Measurements from ENCODE around the gene TMEM184B.

The TMEM184B gene

DNA sequence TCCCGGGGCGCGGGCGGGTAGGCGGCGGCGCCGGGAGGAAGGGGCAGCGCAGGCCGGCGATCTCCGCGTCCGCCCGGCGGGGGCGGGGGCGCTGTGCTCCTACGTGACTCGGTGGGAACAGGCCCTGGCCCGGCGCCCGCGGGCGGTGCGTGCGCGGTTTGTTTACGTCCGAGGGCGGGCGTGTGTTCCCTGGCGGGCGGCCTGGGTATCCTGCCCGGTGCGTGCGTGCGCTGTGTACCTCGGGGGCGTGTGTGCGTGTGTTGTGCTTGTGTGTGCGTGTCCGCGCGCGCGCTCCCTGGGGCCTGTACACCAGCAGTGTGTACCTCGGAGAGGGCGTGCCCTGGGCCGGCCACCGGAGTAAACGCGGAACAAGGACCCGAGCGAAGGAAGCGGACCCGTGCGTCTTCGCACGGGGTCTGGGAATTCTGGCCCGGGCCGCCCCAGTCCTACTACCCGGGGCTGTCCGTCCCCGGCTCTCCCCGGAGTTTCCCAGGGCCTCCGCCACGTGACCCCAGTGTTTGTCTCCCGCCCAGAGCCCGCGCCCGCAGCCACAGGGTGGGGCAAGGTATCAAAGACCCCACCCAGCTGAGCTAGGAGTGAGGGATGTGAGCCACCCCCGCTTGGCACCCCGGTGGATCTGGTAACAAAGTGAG, 70.2 kb downstream of the TMEM184B start:
- peak overlapping the region; percentile 73 for H3K4me3 ChIP-seq (ENCODE audit: low read depth, low read length)
- TF ChIP-seq, protein P1, sequence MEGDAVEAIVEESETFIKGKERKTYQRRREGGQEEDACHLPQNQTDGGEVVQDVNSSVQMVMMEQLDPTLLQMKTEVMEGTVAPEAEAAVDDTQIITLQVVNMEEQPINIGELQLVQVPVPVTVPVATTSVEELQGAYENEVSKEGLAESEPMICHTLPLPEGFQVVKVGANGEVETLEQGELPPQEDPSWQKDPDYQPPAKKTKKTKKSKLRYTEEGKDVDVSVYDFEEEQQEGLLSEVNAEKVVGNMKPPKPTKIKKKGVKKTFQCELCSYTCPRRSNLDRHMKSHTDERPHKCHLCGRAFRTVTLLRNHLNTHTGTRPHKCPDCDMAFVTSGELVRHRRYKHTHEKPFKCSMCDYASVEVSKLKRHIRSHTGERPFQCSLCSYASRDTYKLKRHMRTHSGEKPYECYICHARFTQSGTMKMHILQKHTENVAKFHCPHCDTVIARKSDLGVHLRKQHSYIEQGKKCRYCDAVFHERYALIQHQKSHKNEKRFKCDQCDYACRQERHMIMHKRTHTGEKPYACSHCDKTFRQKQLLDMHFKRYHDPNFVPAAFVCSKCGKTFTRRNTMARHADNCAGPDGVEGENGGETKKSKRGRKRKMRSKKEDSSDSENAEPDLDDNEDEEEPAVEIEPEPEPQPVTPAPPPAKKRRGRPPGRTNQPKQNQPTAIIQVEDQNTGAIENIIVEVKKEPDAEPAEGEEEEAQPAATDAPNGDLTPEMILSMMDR (IDR thresholded peaks at IDR 0.05; ENCODE audit: borderline replicate concordance, insufficient read depth, low read depth, low read length), result 0 out of 2 replicates have a peak, but pooled peaks have one; percentile 15

DNA sequence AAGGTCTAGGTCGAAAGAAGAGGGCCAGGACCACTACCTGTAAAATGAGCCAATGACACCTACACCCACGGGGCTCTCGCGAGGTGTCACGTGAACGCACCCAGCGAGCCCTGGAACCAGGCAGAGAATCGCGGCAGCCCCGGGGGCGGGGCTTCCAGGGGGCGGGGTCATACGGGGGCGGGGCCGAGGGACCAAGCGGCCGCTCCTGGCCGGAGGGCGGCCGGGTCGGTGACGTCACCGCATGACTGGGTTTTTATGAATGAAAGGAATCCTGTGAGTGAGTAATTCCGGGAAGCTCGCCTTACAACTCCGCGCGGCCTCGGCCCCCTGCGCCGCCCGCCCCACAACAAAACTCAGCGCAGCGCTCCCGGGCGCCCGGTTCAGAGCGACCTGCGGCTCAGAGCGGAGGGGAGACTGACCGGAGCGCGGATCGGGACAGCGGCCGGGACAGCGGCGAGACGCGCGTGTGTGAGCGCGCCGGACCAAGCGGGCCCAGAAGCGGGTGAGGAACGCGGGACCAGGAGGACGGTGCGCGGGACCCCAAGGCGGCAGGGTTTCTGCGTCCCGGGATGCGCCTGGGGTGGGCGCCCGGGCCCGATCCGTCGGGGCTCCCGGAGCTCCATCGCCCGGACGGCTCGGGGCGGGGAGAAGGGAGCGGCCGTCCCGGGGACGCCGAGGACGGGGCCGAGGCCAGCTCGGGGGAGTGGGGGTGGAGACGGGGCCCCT, 70.9 kb downstream of the TMEM184B start, which contains the start of gene MAFF:
TSS of gene MAFF (plus strand) at position 284 of the 726 bp plus-strand sequence. CDS start 11,860 bp downstream, outside the sequence.
- TF ChIP-seq, protein P1 (IDR thresholded peaks at IDR 0.05; ENCODE audit: borderline replicate concordance, insufficient read depth, low read depth, low read length), result no peak
- H3K4me3 ChIP-seq (ENCODE audit: low read depth, low read length), result peak within 1 kb of the TSS; percentile 73

DNA sequence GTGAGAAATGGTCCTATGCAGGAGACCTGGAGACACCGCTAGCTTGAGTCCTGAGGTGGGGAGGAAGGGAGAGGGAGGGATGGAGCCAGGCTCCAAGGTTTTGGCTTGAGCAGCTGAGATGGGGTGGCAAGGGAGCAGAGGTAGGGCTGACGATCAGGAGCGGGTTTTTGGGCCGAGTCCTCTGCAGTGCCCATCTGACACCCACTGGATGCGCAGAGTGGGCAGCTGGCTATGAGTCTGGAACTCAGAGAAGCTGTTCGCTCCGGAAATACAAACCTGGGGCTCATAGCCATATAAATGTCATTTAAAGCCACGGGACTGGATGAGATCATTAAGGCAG, 71.5 kb downstream of the TMEM184B start:
- no peak overlapping the region for H3K4me3 ChIP-seq (ENCODE audit: low read depth, low read length)
- TF ChIP-seq, protein P1 (IDR thresholded peaks at IDR 0.05; ENCODE audit: borderline replicate concordance, insufficient read depth, low read depth, low read length), result no peak

DNA sequence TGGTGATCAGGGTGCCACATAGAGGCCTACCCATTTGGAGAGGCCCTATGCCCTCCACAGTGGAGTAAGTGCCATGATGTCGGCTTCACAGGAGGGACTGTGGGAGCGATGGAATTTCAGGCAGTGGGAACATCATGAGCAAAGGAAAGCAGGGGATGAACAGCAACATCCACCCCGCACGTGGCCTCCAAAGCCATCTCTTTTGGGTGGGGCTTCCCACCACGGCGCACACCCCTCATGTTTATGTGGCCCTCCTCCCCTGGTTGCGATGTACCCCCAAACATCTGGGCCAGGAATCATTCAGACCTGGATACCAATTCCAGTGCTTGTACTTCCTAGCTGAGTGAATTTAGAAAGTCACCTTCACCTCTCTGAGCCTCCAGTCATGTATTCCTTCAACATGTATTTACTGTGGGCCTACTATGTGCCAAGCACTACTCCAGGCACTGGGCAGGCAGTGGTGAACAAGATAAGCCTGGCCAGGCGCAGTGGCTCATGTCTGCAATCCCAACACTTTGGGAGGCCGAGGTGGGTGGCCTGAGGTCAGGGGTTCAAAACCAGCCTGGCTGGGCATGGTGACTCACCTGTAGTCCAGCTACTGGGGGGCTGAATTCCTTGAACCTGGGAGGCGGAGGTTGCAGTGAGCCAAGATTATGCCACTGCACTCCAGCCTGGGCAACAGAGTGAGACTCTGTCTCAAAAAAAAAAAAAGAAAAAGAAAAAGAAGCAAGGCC, 72.8 kb downstream of the TMEM184B start:
- H3K4me3 ChIP-seq (ENCODE audit: low read depth, low read length), result no peak overlapping the region
- TF ChIP-seq, protein P1 (IDR thresholded peaks at IDR 0.05; ENCODE audit: borderline replicate concordance, insufficient read depth, low read depth, low read length), result no peak

DNA sequence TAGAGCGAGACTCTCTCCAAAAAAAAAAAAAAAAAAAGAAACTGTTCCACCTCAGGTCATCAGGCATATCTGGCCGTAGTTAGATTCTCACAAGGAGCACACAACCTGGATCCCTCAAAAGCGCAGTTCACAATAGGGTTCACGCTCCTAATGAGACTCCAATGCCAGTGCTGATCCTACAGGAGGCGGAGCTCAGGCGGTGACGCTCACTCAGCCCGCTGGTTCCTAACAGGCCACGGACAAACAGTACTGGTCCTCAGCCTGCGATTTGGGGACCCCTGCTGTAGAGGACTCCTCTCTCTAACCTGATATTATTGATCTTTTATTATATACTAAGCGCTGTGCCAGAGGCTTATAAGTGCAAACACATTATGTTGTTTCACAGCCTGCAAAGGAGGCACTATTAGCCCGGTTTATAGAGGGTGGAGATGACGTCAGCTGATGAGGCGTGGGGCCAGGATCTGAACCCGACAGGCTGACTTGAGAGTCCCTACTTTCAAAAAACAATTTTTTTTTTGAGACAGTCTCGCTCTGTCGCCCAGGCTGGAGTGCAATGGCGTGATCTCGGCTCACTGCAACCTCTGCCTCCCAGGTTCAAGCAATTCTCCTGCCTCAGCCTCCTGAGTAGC, 75.9 kb downstream of the TMEM184B start:
- TF ChIP-seq, protein P1 (IDR thresholded peaks at IDR 0.05; ENCODE audit: borderline replicate concordance, insufficient read depth, low read depth, low read length), result no peak
- H3K4me3 ChIP-seq (ENCODE audit: low read depth, low read length), result no peak overlapping the region

DNA sequence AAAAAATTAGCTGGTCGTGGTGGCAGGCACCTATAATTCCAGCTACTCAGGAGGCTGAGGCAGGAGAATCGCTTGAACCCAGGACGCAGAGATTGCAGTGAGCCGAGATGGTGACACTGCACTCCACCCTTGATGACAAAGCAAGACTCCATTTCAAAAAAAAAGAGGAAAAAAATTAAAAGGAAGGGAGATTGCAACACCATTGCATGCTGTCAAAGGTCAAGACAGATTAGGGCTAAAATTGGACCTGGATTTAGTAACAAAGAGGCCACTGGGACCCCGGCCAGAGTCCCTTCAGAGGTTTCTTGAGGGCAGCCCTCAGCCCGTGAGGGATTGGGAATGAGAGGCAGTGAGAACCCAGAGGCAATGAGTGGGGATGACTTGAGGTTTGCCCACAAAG, 79.2 kb downstream of the TMEM184B start:
- H3K4me3 ChIP-seq (ENCODE audit: low read depth, low read length), result no peak overlapping the region
- TF ChIP-seq, protein P1 (IDR thresholded peaks at IDR 0.05; ENCODE audit: borderline replicate concordance, insufficient read depth, low read depth, low read length), result no peak
